Kidney (tissue), 14 donors: ENCODE data around the gene RYR3. TPM values are rescaled to one million over a fixed set of nuclear protein-coding genes. Genes with fewer than 3 reads are reported as not detected.

ENCODE experiments used
- DNase-seq, 5 donors: peaks; one replicate each; pipeline ENCODE4 v3.0.0-alpha.2; 2013 to 2020
- FAIRE-seq: peaks from 2 replicates; lab custom pipeline; 2012; peaks lifted over from hg19 to GRCh38; lab: Jason Lieb, UNC
- H3K27ac ChIP-seq, 2 donors: one replicate each; pipeline ENCODE4 v1.7.0; 2013; ENCODE audit warnings: low read depth in 2 of 2, low read length in 2 of 2, inconsistent platforms in 1 of 2
- H3K27me3 ChIP-seq: one replicate; pipeline ENCODE4 v1.7.1; 2013; ENCODE audit warnings: low read length, inconsistent platforms; ENCODE audit not compliant: control insufficient read depth, insufficient read depth
- H3K36me3 ChIP-seq, 3 donors: one replicate each; pipeline versions ENCODE4 v1.7.0 to v1.7.1; 2013; ENCODE audit warnings: low read length in 3 of 3, control low read depth in 1 of 3, inconsistent platforms in 1 of 3; ENCODE audit not compliant: insufficient read depth in 3 of 3, control insufficient read depth in 2 of 3
- H3K4me1 ChIP-seq, 3 donors: one replicate each; pipeline versions ENCODE4 v1.7.0 to v1.7.1; 2013; ENCODE audit warnings: low read length in 3 of 3, inconsistent platforms in 1 of 3, low read depth in 1 of 3; ENCODE audit not compliant: control insufficient read depth in 2 of 3, insufficient read depth in 2 of 3
- H3K4me3 ChIP-seq, 3 donors: one replicate each; pipeline versions ENCODE4 v1.7.0 to v1.8.1; 2013; ENCODE audit warnings: low read length in 3 of 3, control low read depth in 1 of 3, inconsistent platforms in 1 of 3
- H3K9ac ChIP-seq, 3 donors: one replicate each; pipeline versions ENCODE4 v1.7.0 to v1.7.1; 2013; ENCODE audit warnings: low read length in 3 of 3, control low read depth in 1 of 3, inconsistent platforms in 1 of 3
- H3K9me3 ChIP-seq, 3 donors: one replicate each; pipeline versions ENCODE4 v1.7.0 to v1.7.1; 2013; ENCODE audit warnings: low read length in 3 of 3, control low read depth in 1 of 3, inconsistent platforms in 1 of 3; ENCODE audit not compliant: control insufficient read depth in 2 of 3, insufficient read depth in 1 of 3
- CTCF ChIP-seq: IDR thresholded peaks from 3 replicates; pipeline ENCODE4 v1.5.1; 2012; ENCODE audit warnings: mild to moderate bottlenecking, moderate library complexity, borderline replicate concordance; ENCODE audit not compliant: insufficient read depth; ENCODE audit errors: extremely low read depth
- intact Hi-C: fragments of 100-400 bp; cut with DNase I; formaldehyde crosslinking; loops from one replicate; pipeline ENCODE4 v1.11.1; 2022
- polyA plus RNA-seq: library from polyadenylated mRNA; stranded (reverse); fragments of 350-450 nt; fragmentation: Illumina TruSeq; extraction: RNeasy Lipid Tissue Mini Kit (QIAGEN cat#74804); gene quantifications from one replicate; pipeline ENCODE4 v1.2.3, GENCODE V29; 2014; ENCODE audit warnings: low read depth, low replicate concordance; ENCODE audit not compliant: insufficient read depth
- total RNA-seq: library from RNA; stranded (reverse); fragmentation: NEBNext Ultra II Directional; extraction: Animal tissue kit (Norgen Biotek cat#: 25700); gene quantifications from one replicate; pipeline ENCODE4 v1.2.1, GENCODE V29; 2021
- donor health status: control.
- donor health status: control.
- donor health status: control.
- donor health status: control.
- donor health status: control.
- donor health status: DM: yes; HTN: yes; CAD: no.
- donor health status: Normal renal cell carcinoma (clear cell type).

RYR3 gene
- total and polyA plus RNA-seq, 2 donors from 2014 or later, result 0.90 to 10.5 TPM

GRCh38 chr15:33788906-33789540 is 478.3 kb downstream of the RYR3 start:
- Histone ChIP-seq H3K27ac (no peak overlapping the region), H3K4me1 (no peaks in the 10 kb centered on the region), H3K27me3 (no peaks in the 10 kb centered on the region), H3K9me3 (no peaks in the 10 kb centered on the region), H3K9ac (no peak overlapping the region), H3K4me3 (no peak overlapping the region), H3K36me3 (no peaks in the 10 kb centered on the region)
- intact Hi-C loops, result no loop called here
- FAIRE-seq (no peak), DNase-seq (peak in 3 of 5 donors; percentile 9 to 34 (median 17))
- TF ChIP-seq CTCF, result no peak

DNA sequence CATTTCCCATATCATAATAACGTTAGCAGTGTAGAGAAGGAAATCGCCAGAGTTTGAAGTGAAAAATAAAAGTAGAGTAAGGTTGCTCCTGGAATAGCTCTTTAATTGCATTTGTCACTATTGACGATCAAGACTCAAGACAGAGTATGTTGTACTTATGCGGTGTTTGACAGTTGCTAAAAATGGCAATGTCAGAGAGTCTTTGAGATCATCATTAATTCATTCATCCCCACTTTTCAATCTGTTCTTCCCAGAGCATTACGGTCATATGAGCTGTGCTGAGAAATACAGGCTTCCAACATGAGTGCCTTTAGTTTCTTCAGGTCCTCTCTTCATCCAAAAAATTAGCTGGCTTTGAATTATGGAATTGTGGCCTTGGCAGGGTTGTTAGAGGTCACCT is 483.7 kb downstream of the RYR3 start:
- no peaks in the 10 kb centered on the region for H3K4me1 ChIP-seq
- no peak overlapping the region for H3K27ac ChIP-seq
- intact Hi-C loops, result no loop called here
- no peaks in the 10 kb centered on the region for H3K9me3 ChIP-seq
- TF ChIP-seq CTCF, result no peak
- no peak overlapping the region for H3K9ac ChIP-seq
- H3K36me3 ChIP-seq, result no peaks in the 10 kb centered on the region
- no peak for FAIRE-seq
- no peaks in the 10 kb centered on the region for H3K27me3 ChIP-seq
- DNase-seq, result no peak
- H3K4me3 ChIP-seq, result no peak overlapping the region

- no peaks in the 10 kb centered on the region for H3K9me3 ChIP-seq
- no peak overlapping the region for H3K27ac ChIP-seq
- FAIRE-seq (no peak), DNase-seq (peak in 1 of 5 donors; percentile 18)
- H3K4me1 ChIP-seq, result no peaks in the 10 kb centered on the region
- intact Hi-C loops, result no loop called here
- H3K36me3 ChIP-seq, result no peaks in the 10 kb centered on the region
- TF ChIP-seq CTCF, result no peak
- H3K9ac ChIP-seq, result no peak overlapping the region
- no peak overlapping the region for H3K4me3 ChIP-seq
- no peaks in the 10 kb centered on the region for H3K27me3 ChIP-seq
Observed at GRCh38 chr15:33795070-33795469, 484.3 kb downstream of the RYR3 start.

GRCh38 chr15:33797651-33798050 is 486.9 kb downstream of the RYR3 start:
- Histone ChIP-seq H3K4me1 (no peaks in the 10 kb centered on the region), H3K27me3 (no peaks in the 10 kb centered on the region), H3K9me3 (no peaks in the 10 kb centered on the region), H3K4me3 (no peak overlapping the region), H3K27ac (no peak overlapping the region), H3K9ac (no peak overlapping the region), H3K36me3 (no peaks in the 10 kb centered on the region)
- FAIRE-seq (no peak), DNase-seq (no peak)
- TF ChIP-seq CTCF, result no peak
- intact Hi-C loops, result no loop called here
